ENCODE data around the gene KIAA0408.
A peak's percentile ranks its signal among the peaks of the same experiment; 100 is the strongest.

KIAA0408 gene

GRCh38 chr6:127459231-127459641 is at the start of gene KIAA0408:
TSS of gene KIAA0408 (minus strand) at chr6:127459389. CDS start at chr6:127453981, 5,408 bp downstream.
- DNase-seq (ENCODE audit: low read depth), result no peak

- no peak for DNase-seq (ENCODE audit: low read depth)
Measured at GRCh38 chr6:127506894-127507293, 47.7 kb upstream of the KIAA0408 start.

- no peak for DNase-seq (ENCODE audit: low read depth)
Measured at GRCh38 chr6:127503022-127503421, 43.8 kb upstream of the KIAA0408 start.

GRCh38 chr6:127497410-127497809 is 38.2 kb upstream of the KIAA0408 start:
- no peak for DNase-seq (ENCODE audit: low read depth)

GRCh38 chr6:127496471-127496870 is 37.3 kb upstream of the KIAA0408 start:
- DNase-seq (ENCODE audit: low read depth), result no peak

GRCh38 chr6:127494240-127494767 is 35.1 kb upstream of the KIAA0408 start:
- no peak for DNase-seq (ENCODE audit: low read depth)

GRCh38 chr6:127489248-127489647 is 30.1 kb upstream of the KIAA0408 start:
- no peak for DNase-seq (ENCODE audit: low read depth)

- DNase-seq (ENCODE audit: low read depth), result no peak
Measured at GRCh38 chr6:127486934-127487333, 27.7 kb upstream of the KIAA0408 start.

GRCh38 chr6:127484212-127484863 is 25.1 kb upstream of the KIAA0408 start:
- no peak for DNase-seq (ENCODE audit: low read depth)

GRCh38 chr6:127483399-127484055 is 24.3 kb upstream of the KIAA0408 start:
- DNase-seq (ENCODE audit: low read depth), result no peak

- DNase-seq (ENCODE audit: low read depth), result no peak
Measured at GRCh38 chr6:127482325-127482724, 23.1 kb upstream of the KIAA0408 start.

GRCh38 chr6:127481628-127482027 is 22.4 kb upstream of the KIAA0408 start:
- DNase-seq (ENCODE audit: low read depth), result no peak

GRCh38 chr6:127481111-127481510 is 21.9 kb upstream of the KIAA0408 start:
- no peak for DNase-seq (ENCODE audit: low read depth)

- DNase-seq (ENCODE audit: low read depth), result no peak
Measured at GRCh38 chr6:127477658-127478057, 18.5 kb upstream of the KIAA0408 start.

- DNase-seq (ENCODE audit: low read depth), result no peak
Measured at GRCh38 chr6:127475823-127476176, 16.6 kb upstream of the KIAA0408 start.

GRCh38 chr6:127475135-127475822 is 16.1 kb upstream of the KIAA0408 start:
- no peak for DNase-seq (ENCODE audit: low read depth)

GRCh38 chr6:127471379-127472255 is 12.4 kb upstream of the KIAA0408 start:
- DNase-seq (ENCODE audit: low read depth), result no peak

- DNase-seq (ENCODE audit: low read depth), result no peak
Measured at GRCh38 chr6:127468936-127469335, 9.7 kb upstream of the KIAA0408 start.

GRCh38 chr6:127466416-127466815 is 7.2 kb upstream of the KIAA0408 start:
- DNase-seq (ENCODE audit: low read depth), result no peak

- no peak for DNase-seq (ENCODE audit: low read depth)
Measured at GRCh38 chr6:127464881-127465459, 5.8 kb upstream of the KIAA0408 start.

- DNase-seq (ENCODE audit: low read depth), result peak; percentile 47
Measured at GRCh38 chr6:127464161-127464880, 5.1 kb upstream of the KIAA0408 start.
